IMR-90 (cell line): ENCODE measurements around the gene ZNF765. TPM values are rescaled to one million over a fixed set of nuclear protein-coding genes. Genes with fewer than 3 reads are reported as not detected.

ENCODE experiments used
- ATAC-seq: fragments of 200-7000 bp; cut with Tn5 transposase; 2 replicates; pipeline ENCODE4 v1.9.1; 2020; ENCODE audit warnings: low read depth, mild to moderate bottlenecking, moderate library complexity
- BruUV-seq: library from RNA; stranded (reverse); fragments of 400-500 nt; replicated peaks from 2 replicates; lab custom pipeline; 2021; lab: Mats Ljungman, UMichigan
- CTCF ChIA-PET: fragments of 300-600 bp; formaldehyde crosslinking; extraction: SDS; loops from one replicate; lab custom pipeline; 2021; ENCODE audit warnings: antibody characterized with exemption; lab: Yijun Ruan, JAX
- POLR2A ChIA-PET: fragments of 300-600 bp; sonication (Branson Sonifier 250); formaldehyde crosslinking; loops from one replicate; lab custom pipeline; 2022; ENCODE audit warnings: antibody characterized with exemption; ENCODE audit not compliant: unreplicated experiment; lab: Charles Lee
- DNase-seq: peaks from one replicate; pipeline ENCODE4 v3.0.0; 2013
- H2AFZ ChIP-seq: replicated peaks from 2 replicates; pipeline ENCODE3; 2013; ENCODE audit warnings: low read length, mild to moderate bottlenecking; ENCODE audit not compliant: poor library complexity
- H2AK5ac ChIP-seq: 2 replicates; pipeline ENCODE4 v1.6.1; 2013; ENCODE audit warnings: low read depth, low read length, inconsistent platforms
- H2AK9ac ChIP-seq: replicated peaks from 2 replicates; pipeline ENCODE3; 2013; ENCODE audit warnings: mild to moderate bottlenecking, low read depth, low read length, moderate library complexity; ENCODE audit not compliant: poor library complexity
- H2BK120ac ChIP-seq: 2 replicates; pipeline ENCODE4 v1.6.1; 2013; ENCODE audit warnings: low read depth, low read length, inconsistent platforms
- H2BK15ac ChIP-seq: 3 replicates; pipeline ENCODE4 v1.6.1; 2013; ENCODE audit warnings: low read depth, low read length, inconsistent platforms
- H2BK20ac ChIP-seq: 2 replicates; pipeline ENCODE4 v1.6.1; 2013; ENCODE audit warnings: low read depth, mild to moderate bottlenecking, inconsistent platforms, low read length, moderate library complexity
- H2BK5ac ChIP-seq: 2 replicates; pipeline ENCODE4 v1.6.1; 2013; ENCODE audit warnings: mild to moderate bottlenecking, low read depth, low read length, inconsistent platforms; ENCODE audit not compliant: poor library complexity, severe bottlenecking
- H3K14ac ChIP-seq: replicated peaks from 2 replicates; pipeline ENCODE4 v1.6.1; 2013; ENCODE audit warnings: low read depth, low read length, inconsistent platforms
- H3K18ac ChIP-seq: 2 replicates; pipeline ENCODE4 v1.6.1; 2013; ENCODE audit warnings: low read depth, low read length, control low read depth
- H3K23ac ChIP-seq: 2 replicates; pipeline ENCODE4 v1.6.1; 2013; ENCODE audit warnings: low read depth, low read length, inconsistent platforms
- H3K27ac ChIP-seq: 2 replicates; pipeline ENCODE4 v1.5.1; 2013; ENCODE audit warnings: mild to moderate bottlenecking, control low read depth, low read length; ENCODE audit not compliant: insufficient read depth
- H3K27me3 ChIP-seq: 2 replicates; pipeline ENCODE4 v1.6.1; 2013; ENCODE audit warnings: low read length; ENCODE audit not compliant: control insufficient read depth, insufficient read depth
- H3K36me3 ChIP-seq: 2 replicates; pipeline ENCODE4 v1.6.1; 2013; ENCODE audit warnings: low read length, mixed read lengths; ENCODE audit not compliant: control insufficient read depth, insufficient read depth
- H3K4ac ChIP-seq: 2 replicates; pipeline ENCODE4 v1.6.1; 2013; ENCODE audit warnings: low read depth, low read length, inconsistent platforms
- H3K4me1 ChIP-seq: 2 replicates; pipeline ENCODE4 v1.6.1; 2013; ENCODE audit warnings: low read length, mixed read lengths; ENCODE audit not compliant: control insufficient read depth, insufficient read depth
- H3K4me2 ChIP-seq: 2 replicates; pipeline ENCODE4 v1.6.1; 2013; ENCODE audit warnings: low read depth, mild to moderate bottlenecking, control low read depth, low read length, moderate library complexity
- H3K4me3 ChIP-seq: 2 replicates; pipeline ENCODE4 v1.5.1; 2013; ENCODE audit warnings: low read depth, mild to moderate bottlenecking, control low read depth, low read length, moderate library complexity; ENCODE audit not compliant: insufficient read depth
- H3K56ac ChIP-seq: 2 replicates; pipeline ENCODE4 v1.6.1; 2013; ENCODE audit warnings: low read length, inconsistent platforms; ENCODE audit not compliant: insufficient read depth; ENCODE audit errors: extremely low read depth
- H3K79me1 ChIP-seq, 2 experiments: 2 replicates each; pipeline ENCODE4 v1.6.1; 2013; ENCODE audit warnings: low read length in 2 of 2, inconsistent platforms in 1 of 2, low read depth in 1 of 2
- H3K9ac ChIP-seq: 2 replicates; pipeline ENCODE4 v1.6.1; 2013; ENCODE audit warnings: low read depth, low read length, control low read depth
- H3K9me1 ChIP-seq: 2 replicates; pipeline ENCODE4 v1.6.1; 2013; ENCODE audit warnings: low read length, inconsistent platforms; ENCODE audit not compliant: insufficient read depth
- H3K9me3 ChIP-seq: 2 replicates; pipeline ENCODE4 v1.6.1; 2013; ENCODE audit warnings: low read length; ENCODE audit not compliant: control insufficient read depth, insufficient read depth
- H4K20me1 ChIP-seq: 2 replicates; pipeline ENCODE4 v1.6.1; 2013; ENCODE audit warnings: low read length, inconsistent platforms; ENCODE audit not compliant: insufficient read depth
- H4K5ac ChIP-seq: 2 replicates; pipeline ENCODE4 v1.6.1; 2013; ENCODE audit warnings: mild to moderate bottlenecking, low read depth, low read length, control low read depth
- H4K8ac ChIP-seq, 2 experiments: 2 replicates each; pipeline ENCODE4 v1.6.1; 2013; ENCODE audit warnings: low read depth in 2 of 2, low read length in 2 of 2, control low read depth in 1 of 2, inconsistent platforms in 1 of 2
- H4K91ac ChIP-seq: 2 replicates; pipeline ENCODE4 v1.6.1; 2013; ENCODE audit warnings: low read depth, low read length, inconsistent platforms; ENCODE audit not compliant: insufficient read depth
- ELK1 ChIP-seq: fragments of 150-350 bp; IDR thresholded peaks from 2 replicates; pipeline ENCODE4 v1.6.1; 2016; ENCODE audit warnings: low read depth, mild to moderate bottlenecking, low read length, moderate library complexity, borderline replicate concordance
- FOS ChIP-seq: fragments of 150-350 bp; IDR thresholded peaks from 2 replicates; pipeline ENCODE4 v1.6.1; 2016; ENCODE audit warnings: low read depth, low read length
- MAZ ChIP-seq: IDR thresholded peaks from 2 replicates; pipeline ENCODE4 v1.6.1; 2012; ENCODE audit warnings: low read depth, mild to moderate bottlenecking, low read length, improper control_type of control experiment, moderate library complexity, borderline replicate concordance
- MXI1 ChIP-seq: IDR thresholded peaks from 2 replicates; pipeline ENCODE4 v1.6.1; 2012; ENCODE audit warnings: low read depth, mild to moderate bottlenecking, low read length, moderate library complexity, borderline replicate concordance
- NFE2L2 ChIP-seq: fragments of 150-350 bp; IDR thresholded peaks from 2 replicates; pipeline ENCODE4 v1.6.1; 2016; ENCODE audit warnings: low read depth, mild to moderate bottlenecking, low read length
- POLR2A ChIP-seq: IDR thresholded peaks from 2 replicates; pipeline ENCODE4 v1.6.1; 2012; ENCODE audit warnings: mild to moderate bottlenecking, low read depth, low read length
- RFX5 ChIP-seq: IDR thresholded peaks from 2 replicates; pipeline ENCODE4 v1.8.0; 2012; ENCODE audit warnings: low read depth, mild to moderate bottlenecking, low read length, moderate library complexity
- SMC3 ChIP-seq: fragments of 150-350 bp; IDR thresholded peaks from 2 replicates; pipeline ENCODE4 v1.6.1; 2016; ENCODE audit warnings: low read depth, mild to moderate bottlenecking, antibody characterized with exemption, low read length, moderate library complexity
- USF2 ChIP-seq: fragments of 150-350 bp; IDR thresholded peaks from 2 replicates; pipeline ENCODE4 v1.6.1; 2017; ENCODE audit warnings: mild to moderate bottlenecking, antibody characterized with exemption, low read length, low read depth
- WGBS, 2 experiments: methylation state at CpG; one replicate each; pipeline versions ENCODE4 v1.1.5 to v1.1.7; 2013; ENCODE audit warnings: missing lambda C conversion rate in 2 of 2; ENCODE audit not compliant: insufficient read length in 1 of 2; ENCODE audit errors: extremely low coverage in 2 of 2; 5-methylcytosine and 5-hydroxymethylcytosine counted together
- dilution Hi-C: fragments of 300-500 bp; cut with HindIII; formaldehyde crosslinking; loops from one replicate; pipeline ENCODE4 v1.14.3; 2018; ENCODE audit warnings: low sequenced_read_pairs; ENCODE audit not compliant: unreplicated experiment
- in situ Hi-C: fragments of 300-500 bp; cut with MboI; formaldehyde crosslinking; loops from 3 replicates; pipeline ENCODE4 v1.14.3; 2019; ENCODE audit warnings: low sequenced_read_pairs, inconsistent platforms, mixed read lengths
- intact Hi-C: fragments of 100-400 bp; cut with micrococcal nuclease; formaldehyde crosslinking; loops from 2 replicates; pipeline ENCODE4 v1.10.0; 2022
- polyA plus RNA-seq, 3 experiments: library from polyadenylated mRNA; depleted of rRNA; stranded (reverse); fragments of >200 nt; gene quantifications; 2 replicates each; pipeline ENCODE4 v1.2.3, GENCODE V29; 2012; ENCODE audit warnings: low replicate concordance in 1 of 3
- total RNA-seq: library from RNA; depleted of rRNA; stranded (reverse); fragments of >200 nt; gene quantifications from 2 replicates; pipeline ENCODE4 v1.2.3, GENCODE V29; 2012
- TF ChIP-seq, protein P1 (sequence below): conservative IDR thresholded peaks from 2 replicates; pipeline ENCODE4 v1.5.1; 2012; ENCODE audit warnings: mild to moderate bottlenecking, low read depth, low read length, improper control_type of control experiment

The ZNF765 gene
- total and polyA plus RNA-seq, 2 of the 4 experiments (the other 2 are of a cell fraction): 2.3 to 18.1 TPM

DNA sequence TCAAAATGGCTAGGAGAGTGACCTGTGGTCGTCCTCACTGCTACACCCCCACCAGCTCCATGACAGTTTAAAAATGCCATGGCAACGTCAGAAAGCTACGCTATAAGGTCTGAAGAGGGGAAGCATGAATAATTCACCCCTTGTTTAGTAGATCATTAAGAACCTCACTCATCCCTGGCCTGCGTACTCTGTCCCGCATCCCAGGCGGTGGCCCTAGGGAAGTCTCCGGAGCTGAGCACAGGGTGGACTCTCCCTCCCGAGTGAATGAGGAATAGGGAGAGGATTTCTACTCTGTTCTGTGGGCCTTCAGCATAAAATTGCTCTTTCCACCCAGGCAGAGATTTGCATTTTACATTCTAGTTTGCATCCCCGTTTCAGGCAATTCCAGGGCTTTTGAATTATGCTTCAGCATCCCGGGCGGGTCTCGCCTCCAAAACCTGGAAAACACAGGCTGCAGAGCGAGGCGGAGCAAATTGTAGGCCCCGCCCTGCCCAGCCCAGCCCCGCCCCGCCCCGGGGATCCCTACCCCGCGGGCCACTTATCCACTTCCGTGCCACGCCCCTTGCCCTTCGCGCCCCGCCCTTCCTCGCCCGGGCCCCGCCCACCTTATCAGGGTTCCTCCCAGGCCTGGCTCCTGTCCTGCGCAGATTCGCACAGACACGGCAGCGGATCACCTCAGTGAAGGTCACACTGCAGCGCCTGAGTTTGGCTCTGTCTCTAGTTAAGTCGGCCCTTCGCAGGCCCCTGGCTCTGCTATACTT, 36.9 kb upstream of the ZNF765 start:
- POLR2A ChIA-PET: no interaction called here
- H2AK9ac ChIP-seq: no peak overlapping the region
- no peaks in the 10 kb centered on the region for H4K20me1 ChIP-seq
- no peak overlapping the region for H3K18ac ChIP-seq
- H3K9me3 ChIP-seq: peaks cover 36% of the 10 kb centered on the region
- no peak overlapping the region for H2BK120ac ChIP-seq
- H3K27ac ChIP-seq: no peak overlapping the region
- H2AFZ ChIP-seq: no peak overlapping the region
- in situ Hi-C loops (no loop called here), intact Hi-C loops (no loop called here), dilution Hi-C loops (no loop called here)
- WGBS, 2 experiments: 70% methylated on average over 2 of the region's 35 CpGs; no CpG with 5 or more reads in 1 of the 2 experiments
- no peak overlapping the region for H2BK20ac ChIP-seq
- H3K36me3 ChIP-seq: 0 out of 2 replicates have a peak, but pooled peaks cover 4% of the 10 kb centered on the region
- no peaks in the 10 kb centered on the region for H3K27me3 ChIP-seq
- H3K79me1 ChIP-seq: no peaks in the 10 kb centered on the region
- no peaks in the 10 kb centered on the region for H3K4me1 ChIP-seq
- CTCF ChIA-PET: no interaction called here
- no peak overlapping the region for H2BK15ac ChIP-seq
- no peak overlapping the region for H3K4me2 ChIP-seq
- H2BK5ac ChIP-seq: no peak overlapping the region
- TF ChIP-seq MXI1: no peak
- TF ChIP-seq FOS: no peak
- TF ChIP-seq SMC3: no peak
- no peak for TF ChIP-seq POLR2A
- TF ChIP-seq ELK1: no peak
- no peak for TF ChIP-seq RFX5
- no peak for TF ChIP-seq NFE2L2
- TF ChIP-seq USF2: no peak
- TF ChIP-seq, protein P1, sequence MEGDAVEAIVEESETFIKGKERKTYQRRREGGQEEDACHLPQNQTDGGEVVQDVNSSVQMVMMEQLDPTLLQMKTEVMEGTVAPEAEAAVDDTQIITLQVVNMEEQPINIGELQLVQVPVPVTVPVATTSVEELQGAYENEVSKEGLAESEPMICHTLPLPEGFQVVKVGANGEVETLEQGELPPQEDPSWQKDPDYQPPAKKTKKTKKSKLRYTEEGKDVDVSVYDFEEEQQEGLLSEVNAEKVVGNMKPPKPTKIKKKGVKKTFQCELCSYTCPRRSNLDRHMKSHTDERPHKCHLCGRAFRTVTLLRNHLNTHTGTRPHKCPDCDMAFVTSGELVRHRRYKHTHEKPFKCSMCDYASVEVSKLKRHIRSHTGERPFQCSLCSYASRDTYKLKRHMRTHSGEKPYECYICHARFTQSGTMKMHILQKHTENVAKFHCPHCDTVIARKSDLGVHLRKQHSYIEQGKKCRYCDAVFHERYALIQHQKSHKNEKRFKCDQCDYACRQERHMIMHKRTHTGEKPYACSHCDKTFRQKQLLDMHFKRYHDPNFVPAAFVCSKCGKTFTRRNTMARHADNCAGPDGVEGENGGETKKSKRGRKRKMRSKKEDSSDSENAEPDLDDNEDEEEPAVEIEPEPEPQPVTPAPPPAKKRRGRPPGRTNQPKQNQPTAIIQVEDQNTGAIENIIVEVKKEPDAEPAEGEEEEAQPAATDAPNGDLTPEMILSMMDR: no peak
- TF ChIP-seq MAZ: no peak
- no peak overlapping the region for H4K8ac ChIP-seq
- ATAC-seq (no peak), DNase-seq (no peak)
- no peak overlapping the region for H4K5ac ChIP-seq
- BruUV-seq: no TSS peak
- H3K4me3 ChIP-seq: no peak overlapping the region
- H3K14ac ChIP-seq: no peak overlapping the region
- no peak overlapping the region for H3K23ac ChIP-seq
- H3K9me1 ChIP-seq: no peaks in the 10 kb centered on the region
- H4K91ac ChIP-seq: no peak overlapping the region
- no peak overlapping the region for H3K4ac ChIP-seq
- no peak overlapping the region for H3K9ac ChIP-seq
- no peak overlapping the region for H3K56ac ChIP-seq
- no peak overlapping the region for H2AK5ac ChIP-seq
